Measurements from ENCODE around the gene MICAL2.

MICAL2 gene

DNA sequence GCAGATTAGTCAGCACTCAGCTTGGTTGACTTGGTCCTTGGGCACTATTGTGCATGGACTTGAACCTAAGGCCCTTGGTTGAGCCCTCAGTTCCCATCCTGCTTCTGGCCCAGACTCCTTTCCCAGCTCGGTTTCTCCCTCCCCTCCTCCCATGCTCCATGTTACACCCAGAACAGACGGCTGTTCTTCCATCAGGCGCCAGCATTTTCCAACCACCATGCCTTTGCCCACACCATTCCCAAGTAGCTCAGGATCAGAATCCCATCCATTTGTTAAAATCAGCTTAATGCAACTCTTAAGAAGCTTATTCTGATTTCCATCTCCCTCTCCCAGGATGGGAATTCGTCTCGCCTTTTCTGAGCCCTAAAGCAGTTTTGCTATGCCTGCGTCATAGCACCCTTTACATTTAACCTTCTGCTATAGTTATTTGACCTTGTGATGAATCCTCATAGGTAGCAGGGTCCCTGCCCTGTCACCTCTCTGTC, 110.7 kb downstream of the MICAL2 start:
- TF ChIP-seq CTCF (conservative IDR thresholded peaks at IDR 0.05; ENCODE audit: low read depth, low read length) = no peak
- no peak overlapping the region for H3K4me3 ChIP-seq (ENCODE audit: low read depth, low read length)
- DNase-seq (ENCODE audit: low read depth) = no peak

- TF ChIP-seq CTCF (conservative IDR thresholded peaks at IDR 0.05; ENCODE audit: low read depth, low read length) = no peak
- peak; percentile 88 for DNase-seq (ENCODE audit: low read depth)
- no peak overlapping the region for H3K4me3 ChIP-seq (ENCODE audit: low read depth, low read length)
These were observed 111.8 kb downstream of the MICAL2 start for GRCh38 chr11:12222055-12222792.

- no peak for DNase-seq (ENCODE audit: low read depth)
- no peak for TF ChIP-seq CTCF (conservative IDR thresholded peaks at IDR 0.05; ENCODE audit: low read depth, low read length)
- H3K4me3 ChIP-seq (ENCODE audit: low read depth, low read length) = no peak overlapping the region
These were observed 113.6 kb downstream of the MICAL2 start for GRCh38 chr11:12223771-12224536.

DNA sequence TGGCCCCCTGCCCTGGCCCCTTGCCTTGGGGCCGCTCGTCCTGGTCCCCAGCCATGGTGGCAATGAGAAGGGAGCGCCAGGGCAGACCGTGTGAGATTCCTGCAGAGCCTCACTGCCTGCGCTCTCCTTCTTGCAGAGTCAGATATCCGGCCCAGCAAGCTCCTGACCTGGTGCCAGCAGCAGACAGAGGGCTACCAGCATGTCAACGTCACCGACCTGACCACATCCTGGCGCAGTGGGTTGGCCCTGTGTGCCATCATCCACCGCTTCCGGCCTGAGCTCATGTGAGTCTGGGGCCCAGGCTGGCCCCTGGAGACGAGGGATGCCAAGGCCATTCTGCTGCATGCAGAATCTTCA, 114.1 kb downstream of the MICAL2 start:
- no peak overlapping the region for H3K4me3 ChIP-seq (ENCODE audit: low read depth, low read length)
- TF ChIP-seq CTCF (conservative IDR thresholded peaks at IDR 0.05; ENCODE audit: low read depth, low read length) = no peak
- DNase-seq (ENCODE audit: low read depth) = peak; percentile 90

GRCh38 chr11:12225046-12225739, 114.8 kb downstream of the MICAL2 start:
- no peak for TF ChIP-seq CTCF (conservative IDR thresholded peaks at IDR 0.05; ENCODE audit: low read depth, low read length)
- no peak for DNase-seq (ENCODE audit: low read depth)
- H3K4me3 ChIP-seq (ENCODE audit: low read depth, low read length) = no peak overlapping the region

- DNase-seq (ENCODE audit: low read depth) = no peak
- TF ChIP-seq CTCF (conservative IDR thresholded peaks at IDR 0.05; ENCODE audit: low read depth, low read length) = no peak
- no peak overlapping the region for H3K4me3 ChIP-seq (ENCODE audit: low read depth, low read length)
These were observed 115.7 kb downstream of the MICAL2 start for GRCh38 chr11:12226093-12226492.

All from choroid plexus epithelial cell (primary cell).